Nephron (organoid): ENCODE measurements around the gene ZIC5.
A peak's percentile ranks its signal among the peaks of the same experiment; 100 is the strongest.

Experiments
- H3K27ac Mint-ChIP-seq, 3 experiments: 2 replicates each; pipeline ENCODE4 v1.8.0; 2020; ENCODE audit warnings: mixed read lengths in 3 of 3, mild to moderate bottlenecking in 2 of 3, moderate library complexity in 1 of 3
- H3K27me3 Mint-ChIP-seq: 2 replicates; pipeline ENCODE4 v1.8.0; 2021; ENCODE audit warnings: low read depth, mild to moderate bottlenecking, moderate library complexity, mixed read lengths
- H3K36me3 Mint-ChIP-seq: 2 replicates; pipeline ENCODE4 v1.8.0; 2020; ENCODE audit warnings: low read depth, mixed read lengths
- H3K4me1 Mint-ChIP-seq: 2 replicates; pipeline ENCODE4 v1.8.0; 2020; ENCODE audit warnings: mixed read lengths
- H3K4me3 Mint-ChIP-seq, 3 experiments: 2 replicates each; pipeline ENCODE4 v1.8.0; 2020; ENCODE audit warnings: mild to moderate bottlenecking in 3 of 3, mixed read lengths in 3 of 3, moderate library complexity in 2 of 3
- H3K9me3 Mint-ChIP-seq: 2 replicates; pipeline ENCODE4 v1.8.0; 2020; ENCODE audit warnings: mixed read lengths
- TF ChIP-seq, protein P1 (sequence below), 3 experiments: fragments of 200-600 bp; sonication (generic); IDR thresholded peaks; one replicate each; pipeline ENCODE4 v1.5.0; 2021; ENCODE audit warnings: antibody characterized with exemption in 3 of 3; ENCODE audit not compliant: unreplicated experiment in 3 of 3

Gene ZIC5

DNA sequence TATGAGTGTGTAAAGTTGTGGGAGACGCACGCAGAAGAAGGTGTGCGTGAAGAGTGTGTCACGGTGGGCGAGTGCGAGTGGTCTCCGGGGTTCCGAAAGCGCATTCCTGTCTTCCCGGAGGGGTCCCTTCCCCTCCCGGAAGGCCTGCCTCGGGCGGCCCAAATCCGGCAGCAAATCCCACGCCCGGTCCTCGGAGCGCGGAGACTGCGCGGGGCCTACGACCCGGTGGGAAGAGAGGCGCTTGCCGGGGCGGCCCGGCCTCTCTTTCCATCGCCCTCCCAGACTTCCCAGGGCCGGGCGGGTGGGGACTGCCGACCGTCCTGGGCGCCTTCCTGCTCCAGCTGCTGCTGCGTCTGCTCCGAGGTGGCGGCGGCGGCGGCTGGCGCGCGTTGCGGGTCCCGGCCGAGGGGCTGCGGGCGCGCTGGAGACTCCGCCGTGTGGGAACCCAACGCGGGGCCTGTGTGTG lies 2.1 kb downstream of the ZIC5 start:
- Mint-ChIP-seq H3K27ac (peak overlapping the region in 2 of 3 experiments; percentile 25 to 80), H3K36me3 (peaks cover 3% of the 10 kb centered on the region), H3K4me1 (peaks cover 23% of the 10 kb centered on the region), H3K4me3 (peak overlapping the region; percentile 82 to 90 (median 86)), H3K27me3 (peaks cover 88% of the 10 kb centered on the region), H3K9me3 (no peaks in the 10 kb centered on the region)
- TF ChIP-seq, protein P1, sequence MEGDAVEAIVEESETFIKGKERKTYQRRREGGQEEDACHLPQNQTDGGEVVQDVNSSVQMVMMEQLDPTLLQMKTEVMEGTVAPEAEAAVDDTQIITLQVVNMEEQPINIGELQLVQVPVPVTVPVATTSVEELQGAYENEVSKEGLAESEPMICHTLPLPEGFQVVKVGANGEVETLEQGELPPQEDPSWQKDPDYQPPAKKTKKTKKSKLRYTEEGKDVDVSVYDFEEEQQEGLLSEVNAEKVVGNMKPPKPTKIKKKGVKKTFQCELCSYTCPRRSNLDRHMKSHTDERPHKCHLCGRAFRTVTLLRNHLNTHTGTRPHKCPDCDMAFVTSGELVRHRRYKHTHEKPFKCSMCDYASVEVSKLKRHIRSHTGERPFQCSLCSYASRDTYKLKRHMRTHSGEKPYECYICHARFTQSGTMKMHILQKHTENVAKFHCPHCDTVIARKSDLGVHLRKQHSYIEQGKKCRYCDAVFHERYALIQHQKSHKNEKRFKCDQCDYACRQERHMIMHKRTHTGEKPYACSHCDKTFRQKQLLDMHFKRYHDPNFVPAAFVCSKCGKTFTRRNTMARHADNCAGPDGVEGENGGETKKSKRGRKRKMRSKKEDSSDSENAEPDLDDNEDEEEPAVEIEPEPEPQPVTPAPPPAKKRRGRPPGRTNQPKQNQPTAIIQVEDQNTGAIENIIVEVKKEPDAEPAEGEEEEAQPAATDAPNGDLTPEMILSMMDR (IDR thresholded peaks at IDR 0.05; ENCODE audit: unreplicated experiment in 3 of 3), result no peak

DNA sequence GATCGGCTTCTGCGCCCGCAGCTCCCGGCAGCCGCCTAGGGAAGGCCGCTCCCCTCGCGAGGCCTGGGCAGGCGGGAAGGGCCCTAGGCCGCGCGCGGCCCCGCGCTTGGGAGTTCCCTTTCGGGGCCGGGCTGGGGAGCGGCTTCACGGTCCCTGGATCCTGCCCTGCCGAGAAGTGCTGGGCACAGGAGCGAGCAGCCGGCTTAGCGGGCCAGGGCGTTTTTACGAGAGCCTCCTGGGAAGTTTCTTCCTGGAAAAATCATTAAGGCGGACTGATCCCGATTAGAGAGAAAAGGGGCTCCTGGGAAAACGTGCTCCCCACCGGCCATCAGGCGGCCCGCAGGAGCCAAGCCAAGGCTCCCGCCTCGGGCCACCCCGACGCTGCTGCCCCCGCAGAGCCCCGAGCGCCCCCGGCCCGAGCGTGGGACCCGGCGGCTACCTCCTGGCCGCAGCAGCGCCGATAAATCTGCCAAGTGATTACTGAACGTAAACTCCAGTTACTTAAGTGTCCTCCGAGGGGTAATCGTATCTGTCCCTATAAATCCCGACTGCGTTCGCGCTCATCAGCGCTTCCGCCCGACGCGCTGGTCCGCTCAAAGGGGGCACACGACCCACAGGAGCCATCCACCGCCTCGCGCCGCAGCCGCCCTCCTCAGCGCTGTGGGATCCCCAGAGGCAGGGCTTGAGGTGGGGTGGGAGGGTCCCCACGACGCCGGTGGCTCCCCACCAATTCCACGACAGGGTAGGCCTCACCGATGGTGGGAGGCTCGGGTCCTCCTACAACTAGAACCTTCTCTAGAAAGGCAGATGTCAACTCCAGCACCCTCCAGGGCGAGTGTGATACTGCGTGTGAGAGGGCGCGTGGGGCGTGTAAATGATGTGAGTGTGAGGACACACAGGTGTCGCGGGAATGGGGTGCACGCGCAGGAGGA lies 2.8 kb downstream of the ZIC5 start:
- Mint-ChIP-seq H3K4me1 (peaks cover 23% of the 10 kb centered on the region), H3K4me3 (peak overlapping the region; percentile 82 to 90 (median 86)), H3K36me3 (peaks cover 3% of the 10 kb centered on the region), H3K9me3 (no peaks in the 10 kb centered on the region), H3K27ac (peak overlapping the region in 2 of 3 experiments; percentile 25 to 80), H3K27me3 (peaks cover 88% of the 10 kb centered on the region)
- TF ChIP-seq, protein P1 (IDR thresholded peaks at IDR 0.05; ENCODE audit: unreplicated experiment in 3 of 3), result no peak

DNA sequence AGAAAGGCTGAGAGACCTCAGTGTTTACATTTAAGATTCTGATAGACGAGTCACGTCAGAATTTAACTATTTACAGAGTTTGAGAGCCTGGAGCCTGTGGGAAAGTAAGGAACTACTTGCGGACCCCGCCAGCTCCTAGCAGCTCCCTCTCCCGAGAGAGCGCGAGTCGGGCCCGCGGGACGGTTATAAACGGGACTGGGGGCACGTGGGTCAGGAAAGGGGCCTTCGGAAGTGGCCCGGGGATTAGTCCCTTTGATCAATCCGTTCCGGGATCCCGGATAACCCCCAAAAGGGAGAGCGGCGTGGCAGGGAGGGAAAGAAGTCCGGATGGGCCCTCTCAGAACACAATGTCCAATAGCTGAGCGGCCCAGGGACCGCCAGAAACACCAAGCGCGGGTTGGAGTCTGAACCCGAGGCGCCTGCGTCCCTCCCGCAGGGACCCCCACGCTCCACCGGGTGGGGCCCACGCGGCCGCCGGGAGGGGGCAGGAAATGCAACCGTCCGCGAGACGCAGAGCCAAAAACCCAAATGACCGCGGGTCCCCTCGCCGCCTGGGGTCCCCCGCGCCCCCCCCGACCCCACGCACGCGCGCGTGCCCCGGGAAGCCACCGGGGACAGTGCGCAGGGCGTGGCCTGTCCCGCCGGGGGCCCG lies 3.6 kb downstream of the ZIC5 start:
- TF ChIP-seq, protein P1 (IDR thresholded peaks at IDR 0.05; ENCODE audit: unreplicated experiment in 3 of 3), result no peak
- Mint-ChIP-seq H3K4me3 (peak overlapping the region; percentile 73 to 78 (median 78)), H3K4me1 (peaks cover 23% of the 10 kb centered on the region), H3K27ac (peak overlapping the region; percentile 21 to 93 (median 49)), H3K36me3 (peaks cover 3% of the 10 kb centered on the region), H3K27me3 (peaks cover 88% of the 10 kb centered on the region), H3K9me3 (no peaks in the 10 kb centered on the region)

DNA sequence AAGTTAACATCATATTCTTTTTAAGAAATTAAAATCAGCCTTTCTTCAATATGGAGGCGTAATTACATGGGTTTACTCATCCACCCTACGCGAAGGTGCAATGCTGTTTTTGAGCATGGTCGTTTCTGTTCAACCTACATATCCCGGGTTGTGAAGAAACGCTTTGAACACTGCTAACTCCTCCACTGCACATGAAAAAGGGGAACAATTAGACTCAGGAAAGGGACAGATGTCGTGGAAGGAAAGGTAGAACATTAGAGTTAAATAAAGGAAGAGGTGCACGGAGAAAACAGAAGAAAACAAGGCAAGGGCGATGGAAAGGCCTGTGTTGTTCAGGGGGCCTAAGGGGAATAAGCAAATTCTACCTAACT lies 4.1 kb downstream of the ZIC5 start:
- TF ChIP-seq, protein P1 (IDR thresholded peaks at IDR 0.05; ENCODE audit: unreplicated experiment in 3 of 3), result no peak
- H3K9me3 Mint-ChIP-seq, result no peaks in the 10 kb centered on the region

DNA sequence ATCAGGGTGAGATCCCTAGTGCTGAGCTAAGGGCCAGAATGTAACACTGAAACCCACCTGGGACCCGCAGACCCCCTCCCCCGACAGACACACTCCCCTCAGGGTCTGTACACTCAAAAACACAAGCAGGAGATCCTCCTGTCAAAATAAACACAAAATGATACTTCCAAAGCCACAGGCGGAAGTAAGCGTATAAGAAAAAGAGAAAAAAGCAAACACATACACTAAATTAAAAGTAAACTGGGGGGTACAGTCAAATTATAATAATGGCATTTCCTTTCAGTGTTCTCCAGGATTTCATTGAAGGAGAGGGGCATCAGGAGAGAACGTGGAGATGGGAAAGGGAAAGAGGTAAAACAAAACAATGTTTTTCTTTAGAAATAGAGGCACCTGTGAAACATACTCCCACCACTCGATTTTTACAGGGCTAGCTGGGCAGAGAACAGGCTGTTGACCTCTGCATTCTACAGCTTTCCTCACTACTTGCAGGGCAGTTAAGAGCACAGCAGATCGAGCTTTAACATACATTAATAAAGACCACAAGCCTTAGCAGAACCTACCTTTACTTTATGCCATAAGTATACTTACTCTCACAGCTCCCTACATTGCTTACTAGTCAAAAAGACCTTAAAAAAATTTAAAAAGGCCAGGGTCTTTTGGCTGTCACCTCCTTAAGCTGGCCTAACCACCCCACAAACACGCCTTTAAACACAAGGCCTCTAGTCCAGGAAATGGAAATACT lies 5.3 kb downstream of the ZIC5 start:
- H3K9me3 Mint-ChIP-seq, result no peaks in the 10 kb centered on the region
- H3K27me3 Mint-ChIP-seq, result peaks cover 88% of the 10 kb centered on the region
- H3K27ac Mint-ChIP-seq, result peak overlapping the region in 1 of 3 experiments; percentile 37
- H3K36me3 Mint-ChIP-seq, result peaks cover 3% of the 10 kb centered on the region
- H3K4me3 Mint-ChIP-seq, result peak overlapping the region; percentile 6 to 20 (median 14)
- TF ChIP-seq, protein P1 (IDR thresholded peaks at IDR 0.05; ENCODE audit: unreplicated experiment in 3 of 3), result no peak
- H3K4me1 Mint-ChIP-seq, result peaks cover 18% of the 10 kb centered on the region

More for the DNA sequence above, 4.1 kb downstream of the ZIC5 start:
- peaks cover 88% of the 10 kb centered on the region for H3K27me3 Mint-ChIP-seq
- H3K4me1 Mint-ChIP-seq, result peaks cover 23% of the 10 kb centered on the region
- H3K36me3 Mint-ChIP-seq, result peaks cover 3% of the 10 kb centered on the region
- peak overlapping the region; percentile 73 to 78 (median 78) for H3K4me3 Mint-ChIP-seq
- peak overlapping the region; percentile 21 to 93 (median 49) for H3K27ac Mint-ChIP-seq
